ENCODE data around the gene ZGRF1. TPM values are rescaled to one million over a fixed set of nuclear protein-coding genes. Genes with fewer than 3 reads are reported as not detected.
A peak's percentile ranks its signal among the peaks of the same experiment; 100 is the strongest.
"Not testable (repeated sequence)": the region's sequence is repeated elsewhere in the genome, so short reads cannot be mapped to it uniquely, and the experiment has no call there.

The ZGRF1 gene
- polyA plus RNA-seq, 1 donor from 2014 or later = 1.9 TPM

DNA sequence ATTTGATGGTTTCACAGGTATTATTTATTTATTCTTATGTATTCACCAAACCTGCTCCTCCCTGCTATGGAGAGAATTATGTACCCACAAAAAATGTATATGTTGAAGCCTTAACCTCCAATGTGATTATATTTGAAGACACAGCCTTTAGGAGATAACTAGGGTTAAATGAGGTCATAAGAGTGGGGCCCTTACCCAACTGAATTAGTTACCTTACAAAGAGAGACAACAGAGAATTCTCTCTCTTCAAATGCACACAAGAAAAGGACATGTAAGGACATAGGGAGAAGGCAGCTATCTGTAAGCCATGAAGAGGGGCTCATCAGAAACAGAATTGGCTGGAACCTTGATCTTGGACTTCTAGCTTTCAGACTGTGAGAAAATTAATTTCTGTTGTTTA lies 44.0 kb downstream of the ZGRF1 start:
- no peaks in the 10 kb centered on the region for H3K27me3 Mint-ChIP-seq
- peaks cover 0 to 4% (median 2%) of the 10 kb centered on the region in 3 donors for H3K4me1 Mint-ChIP-seq
- peaks cover 0 to 8% (median 0%) of the 10 kb centered on the region in 3 donors for H3K9me3 Mint-ChIP-seq
- H3K36me3 Mint-ChIP-seq = peaks cover 4% of the 10 kb centered on the region
- no peak overlapping the region for H3K4me3 Mint-ChIP-seq
- H3K27ac Mint-ChIP-seq = no peak overlapping the region

DNA sequence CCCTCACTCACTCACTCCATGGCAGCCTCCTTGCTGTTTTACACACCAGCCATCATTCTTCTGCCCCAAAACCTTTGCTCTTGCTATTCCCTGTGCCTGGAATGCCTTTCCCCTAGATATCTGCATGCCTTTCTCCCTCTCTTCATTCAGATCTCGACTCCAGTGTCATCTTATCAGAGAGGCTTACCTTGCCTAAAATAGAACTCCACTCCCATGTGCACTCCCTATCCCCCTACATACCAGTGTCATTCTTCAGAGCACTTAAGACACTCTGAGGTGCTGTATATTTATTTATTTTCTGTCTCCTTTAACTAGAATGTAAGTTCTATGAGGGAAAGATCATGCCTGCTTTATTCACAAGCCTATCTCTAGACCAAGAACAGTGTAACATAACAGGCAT lies 45.1 kb downstream of the ZGRF1 start:
- Mint-ChIP-seq H3K27ac (no peak overlapping the region), H3K9me3 (peaks cover 0 to 8% (median 0%) of the 10 kb centered on the region in 3 donors), H3K27me3 (no peaks in the 10 kb centered on the region), H3K4me1 (peaks cover 0 to 4% (median 2%) of the 10 kb centered on the region in 3 donors), H3K36me3 (peaks cover 4% of the 10 kb centered on the region), H3K4me3 (no peak overlapping the region)

DNA sequence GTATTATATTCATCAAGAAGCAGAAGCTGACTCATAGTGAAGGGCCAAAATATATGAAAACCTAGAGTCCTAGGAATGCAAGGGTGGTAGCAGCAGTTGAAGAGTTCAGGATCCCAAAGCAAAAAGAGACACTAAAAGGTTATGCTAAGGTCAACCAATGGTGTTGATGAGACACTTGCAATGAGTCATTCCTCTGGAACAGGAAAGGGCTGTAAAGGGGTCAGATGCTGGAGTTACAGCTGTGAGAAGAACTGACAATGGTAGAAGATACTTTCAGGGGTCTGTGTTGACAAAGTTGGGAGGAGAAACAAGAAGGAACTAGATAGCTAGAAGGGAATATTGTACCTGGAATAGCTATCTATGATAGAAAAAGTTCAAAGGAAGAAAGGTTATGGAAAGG lies 47.5 kb downstream of the ZGRF1 start:
- Mint-ChIP-seq H3K36me3 (peaks cover 6% of the 10 kb centered on the region), H3K9me3 (peaks cover 0 to 8% (median 0%) of the 10 kb centered on the region in 3 donors), H3K4me3 (no peak overlapping the region), H3K4me1 (peaks cover 0 to 4% (median 2%) of the 10 kb centered on the region in 3 donors), H3K27me3 (no peaks in the 10 kb centered on the region), H3K27ac (no peak overlapping the region)

DNA sequence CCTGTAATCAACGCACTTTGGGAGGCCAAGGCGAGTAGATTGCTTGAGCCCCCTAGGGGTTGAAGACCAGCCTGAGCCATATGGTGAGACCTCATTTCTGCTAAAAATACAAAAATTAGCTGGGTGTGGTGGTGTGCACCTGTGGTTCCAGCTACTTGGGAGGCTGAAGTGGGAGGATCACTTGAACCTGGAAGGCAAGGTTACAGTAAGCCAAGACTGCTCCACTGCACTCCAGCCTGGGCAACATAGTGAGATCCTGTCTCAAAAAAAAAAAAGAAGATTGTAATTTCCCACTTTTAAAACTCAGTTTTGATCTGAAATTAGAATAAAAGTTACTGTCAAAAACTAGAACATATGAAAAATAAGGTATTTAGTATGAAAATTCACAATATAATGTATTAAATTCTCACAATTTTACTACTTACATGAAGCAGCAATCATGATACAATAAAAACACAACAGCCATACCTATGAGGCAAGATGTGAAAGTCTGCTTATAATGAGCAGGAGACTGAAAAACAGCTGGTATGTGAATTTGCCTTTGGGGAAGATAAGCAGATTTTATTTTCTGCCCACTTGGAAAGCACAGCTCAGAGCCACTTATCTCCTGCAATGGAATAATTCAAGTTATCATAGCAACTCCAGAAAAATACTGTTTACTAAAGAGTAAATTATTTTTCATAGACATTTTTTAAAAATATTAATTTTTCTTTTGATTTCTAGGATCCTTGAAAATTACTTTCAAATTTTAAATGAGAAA lies 50.6 kb downstream of the ZGRF1 start:
- H3K4me1 Mint-ChIP-seq = no peaks in the 10 kb centered on the region
- H3K36me3 Mint-ChIP-seq = peaks cover 9% of the 10 kb centered on the region
- no peaks in the 10 kb centered on the region for H3K9me3 Mint-ChIP-seq
- no peak overlapping the region for H3K27ac Mint-ChIP-seq
- H3K27me3 Mint-ChIP-seq = no peaks in the 10 kb centered on the region
- H3K4me3 Mint-ChIP-seq = no peak overlapping the region

DNA sequence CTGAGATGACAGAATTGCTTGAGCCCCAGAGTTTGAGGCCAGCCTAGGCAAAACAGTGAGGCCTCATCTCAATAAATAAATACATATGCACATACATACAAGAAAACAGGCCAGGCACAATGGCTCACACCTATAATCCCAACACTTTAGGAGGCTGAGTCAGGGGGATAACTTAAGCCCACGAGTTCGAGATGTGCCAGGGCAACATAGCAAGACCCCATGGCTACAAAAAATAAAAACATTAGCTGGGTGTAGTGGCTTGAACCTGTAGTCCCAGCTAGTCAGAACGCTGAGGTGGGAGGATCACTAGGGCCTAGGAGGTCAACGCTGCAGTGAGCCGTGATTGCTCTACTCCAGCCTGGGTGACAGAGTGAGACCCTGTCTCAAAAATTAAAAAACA lies 69.2 kb downstream of the ZGRF1 start:
- H3K27ac Mint-ChIP-seq = no peak overlapping the region

DNA sequence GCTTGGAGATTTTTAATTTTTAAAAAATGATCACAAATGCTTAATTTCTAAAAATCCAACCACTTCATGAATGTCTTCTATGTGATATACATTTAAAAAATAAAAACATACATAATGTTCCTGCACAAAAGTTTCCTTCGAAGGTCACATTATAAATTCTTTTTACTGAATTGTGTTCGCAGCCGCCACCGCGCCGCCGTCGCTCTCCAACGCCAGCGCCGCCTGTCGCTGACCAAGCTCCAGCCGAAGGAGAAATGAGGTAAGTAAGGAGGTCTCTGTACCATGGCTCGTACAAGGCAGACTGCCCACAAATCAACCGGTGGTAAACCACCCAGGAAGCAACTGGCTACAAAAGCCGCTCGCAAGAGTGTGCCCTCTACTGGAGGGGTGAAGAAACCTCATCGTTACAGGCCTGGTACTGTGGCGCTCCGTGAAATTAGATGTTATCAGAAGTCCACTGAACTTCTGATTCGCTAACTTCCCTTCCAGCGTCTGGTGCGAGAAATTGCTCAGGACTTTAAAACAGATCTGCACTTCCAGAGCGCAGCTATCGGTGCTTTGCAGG lies 71.9 kb downstream of the ZGRF1 start:
- Mint-ChIP-seq H3K36me3 (peaks cover 18% of the 10 kb centered on the region), H3K27me3 (no peaks in the 10 kb centered on the region), H3K4me1 (peaks cover 8 to 11% (median 9%) of the 10 kb centered on the region in 3 donors), H3K27ac (no peak overlapping the region), H3K9me3 (peaks cover 0 to 3% (median 0%) of the 10 kb centered on the region in 3 donors), H3K4me3 (no peak overlapping the region)

More for the DNA sequence above, 69.2 kb downstream of the ZGRF1 start:
- Mint-ChIP-seq H3K36me3 (peaks cover 15% of the 10 kb centered on the region), H3K27me3 (no peaks in the 10 kb centered on the region), H3K9me3 (peaks cover 0 to 3% (median 0%) of the 10 kb centered on the region in 3 donors), H3K4me1 (peaks cover 2 to 5% (median 2%) of the 10 kb centered on the region in 3 donors), H3K4me3 (no peak overlapping the region)

DNA sequence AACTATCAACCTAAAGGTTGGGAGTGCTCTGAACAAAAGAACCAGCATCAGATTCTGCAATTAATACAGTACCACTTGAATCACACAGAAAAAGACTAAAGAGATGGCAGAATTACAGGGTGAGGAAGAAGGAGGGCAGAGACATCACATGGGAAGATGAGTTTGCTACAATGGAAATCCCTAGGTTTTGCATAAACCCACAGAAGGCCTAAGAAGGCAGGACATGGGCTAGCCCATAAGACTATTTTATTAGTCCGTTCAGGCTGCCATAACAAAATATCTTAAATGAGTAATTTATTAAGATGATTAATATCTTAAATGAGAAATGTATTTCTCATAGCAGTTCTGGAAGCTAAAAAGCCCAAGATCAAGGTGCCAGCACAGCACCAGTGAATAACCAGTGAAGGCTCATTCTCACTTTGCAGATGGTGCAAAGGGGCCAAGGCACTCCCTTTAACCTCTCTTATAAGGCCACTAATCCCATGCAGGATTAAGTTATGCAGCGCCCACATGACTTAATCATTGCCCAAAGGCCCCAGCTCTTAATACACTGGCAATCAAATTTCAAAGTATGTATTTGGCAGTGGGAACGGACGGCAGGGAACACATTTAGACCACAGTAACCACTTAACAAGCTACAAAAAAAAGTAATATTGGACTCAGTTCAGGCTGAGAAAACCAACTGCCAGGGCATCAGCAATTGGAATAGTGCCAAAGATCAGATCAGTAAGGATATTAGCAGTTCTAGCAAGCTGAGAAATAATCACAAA lies 73.1 kb downstream of the ZGRF1 start:
- Mint-ChIP-seq H3K4me3 (no peak overlapping the region), H3K27ac (no peak overlapping the region), H3K4me1 (peaks cover 11 to 14% (median 12%) of the 10 kb centered on the region in 3 donors), H3K27me3 (no peaks in the 10 kb centered on the region), H3K36me3 (peaks cover 15% of the 10 kb centered on the region), H3K9me3 (peaks cover 0 to 3% (median 0%) of the 10 kb centered on the region in 3 donors)

DNA sequence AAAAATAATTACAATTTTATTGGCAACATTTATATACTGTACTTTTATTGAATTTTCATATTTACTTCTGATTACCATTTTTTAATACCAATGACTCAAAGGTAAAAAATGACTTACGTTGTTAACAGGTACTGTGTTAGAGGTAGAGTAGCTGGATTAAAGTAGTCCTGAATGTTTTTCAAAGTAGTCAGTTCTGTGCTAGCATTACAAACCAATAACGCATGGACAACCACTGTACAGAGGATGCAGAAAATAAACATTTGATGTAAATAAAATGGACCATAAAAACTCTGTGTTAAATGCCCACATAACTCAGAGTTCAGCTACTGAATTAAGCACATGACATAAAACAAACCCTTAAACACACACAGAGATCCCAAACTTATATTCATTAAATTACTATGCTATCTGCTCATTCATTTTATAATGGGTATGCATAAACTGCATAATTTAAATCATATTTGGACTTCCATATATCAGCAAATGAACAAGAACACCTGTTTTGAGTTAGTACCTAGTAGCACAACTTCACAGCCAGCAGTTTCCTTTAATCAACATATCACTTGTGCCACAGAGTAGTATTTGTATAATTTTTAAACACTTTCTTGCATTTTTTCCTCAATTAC lies 74.3 kb downstream of the ZGRF1 start:
- H3K4me3 Mint-ChIP-seq = no peak overlapping the region
- peaks cover 0 to 3% (median 0%) of the 10 kb centered on the region in 3 donors for H3K9me3 Mint-ChIP-seq
- H3K27ac Mint-ChIP-seq = no peak overlapping the region
- peaks cover 11 to 14% (median 12%) of the 10 kb centered on the region in 3 donors for H3K4me1 Mint-ChIP-seq
- H3K36me3 Mint-ChIP-seq = peaks cover 11% of the 10 kb centered on the region
- no peaks in the 10 kb centered on the region for H3K27me3 Mint-ChIP-seq

DNA sequence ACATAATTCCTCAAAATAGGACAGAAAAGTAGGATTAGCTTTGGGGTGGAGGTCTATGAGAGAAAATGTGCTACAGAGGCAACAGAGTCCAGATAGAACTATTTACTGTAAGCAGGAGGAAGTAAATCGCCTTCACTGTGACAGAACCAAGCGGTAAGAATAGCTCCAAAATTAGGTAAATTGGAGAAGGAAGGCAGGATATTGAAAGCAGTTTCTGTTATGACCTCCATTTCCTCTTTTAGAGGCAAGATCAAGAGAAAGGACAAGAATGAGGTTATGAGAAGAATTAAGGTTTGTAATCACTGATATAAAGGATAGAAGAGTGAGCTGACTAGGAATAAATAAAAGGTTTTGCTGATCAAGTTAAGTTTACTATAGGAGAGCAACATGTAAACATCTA lies 76.6 kb downstream of the ZGRF1 start:
- Mint-ChIP-seq H3K27me3 (no peaks in the 10 kb centered on the region), H3K36me3 (peaks cover 6% of the 10 kb centered on the region), H3K4me3 (peak overlapping the region in 2 of 4 donors; percentile 3 to 35), H3K4me1 (peaks cover 11 to 14% (median 12%) of the 10 kb centered on the region in 3 donors), H3K9me3 (no peaks in the 10 kb centered on the region), H3K27ac (no peak overlapping the region)

DNA sequence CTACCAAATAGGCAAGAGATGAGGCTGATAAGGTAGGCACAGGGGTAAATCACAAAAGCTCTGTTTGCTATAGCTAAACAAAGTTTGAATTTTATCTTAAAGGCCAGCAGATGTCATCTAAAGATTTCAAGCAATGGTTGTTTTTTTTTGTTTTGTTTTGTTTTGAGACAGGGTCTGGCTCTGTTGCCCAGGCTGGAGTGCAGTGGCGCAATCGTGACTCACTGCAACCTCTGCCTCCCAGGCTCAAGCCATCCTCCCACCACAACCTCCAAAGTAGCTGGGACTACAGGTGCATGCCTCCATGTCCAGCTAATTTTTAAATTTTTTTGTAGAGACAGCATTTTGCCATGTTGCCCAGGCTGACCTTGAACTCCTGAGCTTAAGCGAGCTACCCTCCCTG lies 77.7 kb downstream of the ZGRF1 start:
- H3K4me3 Mint-ChIP-seq = no peak overlapping the region
- peaks cover 9 to 14% (median 12%) of the 10 kb centered on the region in 3 donors for H3K4me1 Mint-ChIP-seq
- H3K36me3 Mint-ChIP-seq = peaks cover 8% of the 10 kb centered on the region
- no peaks in the 10 kb centered on the region for H3K9me3 Mint-ChIP-seq
- H3K27me3 Mint-ChIP-seq = no peaks in the 10 kb centered on the region
- H3K27ac Mint-ChIP-seq = no peak overlapping the region

DNA sequence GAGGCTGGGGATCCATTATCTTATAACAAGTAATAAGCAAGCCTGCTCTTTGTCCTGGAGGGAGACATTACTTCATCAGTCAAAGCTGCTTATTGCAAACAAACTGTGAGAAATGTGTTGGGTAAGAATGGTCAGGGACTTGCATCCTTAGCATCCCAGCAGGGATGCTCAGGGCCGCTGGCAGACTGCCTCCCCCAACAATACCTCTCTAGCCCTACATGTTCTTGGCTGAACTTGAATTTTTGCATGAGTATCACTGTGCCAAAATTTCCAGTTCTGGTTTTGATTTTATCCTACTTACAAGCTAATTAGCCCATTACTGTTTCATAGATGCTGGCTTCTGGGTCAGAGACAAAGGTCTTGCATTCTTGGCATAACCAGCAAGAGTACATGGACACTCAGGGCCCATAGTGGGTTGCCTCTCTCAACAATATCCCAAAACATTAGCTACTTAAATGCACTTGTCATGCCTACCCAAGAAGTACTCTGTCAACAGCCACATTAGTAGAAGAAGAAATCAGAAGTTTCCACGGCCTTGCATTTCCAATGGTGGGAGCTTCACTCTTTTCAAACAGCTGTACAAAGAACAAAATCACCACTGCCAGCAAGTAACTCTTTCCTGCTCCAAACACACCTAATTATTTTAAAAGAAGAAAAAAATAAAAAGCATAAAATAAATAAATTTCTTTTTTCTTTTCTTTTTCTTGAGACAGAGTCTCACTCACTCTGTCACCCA lies 78.9 kb downstream of the ZGRF1 start:
- Mint-ChIP-seq H3K36me3 (peaks cover 9% of the 10 kb centered on the region), H3K4me3 (peak overlapping the region in 1 of 4 donors; percentile 23), H3K4me1 (peaks cover 9 to 10% (median 10%) of the 10 kb centered on the region in 3 donors), H3K9me3 (no peaks in the 10 kb centered on the region), H3K27me3 (no peaks in the 10 kb centered on the region), H3K27ac (no peak overlapping the region)

DNA sequence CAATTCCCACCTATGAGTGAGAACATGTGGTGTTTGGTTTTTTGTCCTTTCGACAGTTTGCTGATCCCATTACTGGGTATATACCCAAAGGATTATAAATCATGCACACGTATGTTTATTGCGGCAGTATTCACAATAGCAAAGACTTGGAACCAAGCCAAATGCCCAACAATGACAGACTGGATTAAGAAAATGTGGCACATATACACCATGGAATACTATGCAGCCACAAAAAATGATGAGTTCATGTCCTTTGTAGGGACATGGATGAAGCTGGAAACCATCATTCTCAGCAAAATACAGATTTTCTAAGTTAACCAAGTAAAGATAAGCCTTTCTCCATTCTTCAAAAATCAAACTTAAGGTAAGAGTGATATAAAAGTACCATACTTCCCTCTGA lies 82.4 kb downstream of the ZGRF1 start:
- H3K9me3 Mint-ChIP-seq, H3K36me3 Mint-ChIP-seq, H3K27ac Mint-ChIP-seq, H3K4me3 Mint-ChIP-seq, H3K4me1 Mint-ChIP-seq, H3K27me3 Mint-ChIP-seq: not testable (repeated sequence)

DNA sequence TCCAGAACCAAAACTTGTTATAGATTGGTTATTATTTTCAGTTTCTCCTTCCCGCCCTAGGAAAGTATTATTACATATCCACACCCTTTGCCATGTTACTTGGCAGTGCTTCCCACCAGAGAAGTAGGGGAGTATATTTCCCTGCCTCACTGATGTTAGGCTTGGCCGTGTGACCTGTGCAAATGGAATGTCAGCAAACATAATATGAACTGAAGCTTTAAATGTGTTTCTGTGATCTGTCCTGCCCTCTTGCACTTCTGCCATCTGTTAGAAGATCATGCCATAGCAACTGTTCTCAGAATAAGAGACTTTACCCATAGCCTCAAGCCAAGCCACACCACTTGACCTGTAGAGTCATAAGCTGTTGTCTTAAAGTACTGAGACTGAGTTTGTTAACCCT lies 84.0 kb downstream of the ZGRF1 start:
- Mint-ChIP-seq H3K27ac (no peak overlapping the region), H3K9me3 (no peaks in the 10 kb centered on the region), H3K4me3 (no peak overlapping the region), H3K36me3 (peaks cover 3% of the 10 kb centered on the region), H3K27me3 (no peaks in the 10 kb centered on the region), H3K4me1 (no peaks in the 10 kb centered on the region)

DNA sequence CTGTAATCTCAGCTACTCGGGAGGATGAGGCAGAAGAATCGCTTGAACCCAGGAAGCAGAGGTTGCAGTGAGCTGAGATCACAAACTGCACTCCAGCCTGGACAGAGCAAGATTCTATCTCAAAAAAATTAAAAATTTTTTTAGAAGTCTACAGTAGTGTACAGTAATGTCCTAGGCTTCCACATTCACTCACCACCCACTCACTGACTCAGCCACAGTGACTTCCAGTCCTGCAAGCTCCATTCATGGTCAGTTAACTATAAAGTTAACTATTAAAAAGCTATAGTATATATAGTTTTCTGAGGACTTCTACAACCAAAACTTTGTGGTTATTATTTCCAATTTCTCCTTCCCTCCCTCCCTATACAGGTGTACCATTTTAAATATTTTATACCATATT lies 86.0 kb downstream of the ZGRF1 start:
- H3K9me3 Mint-ChIP-seq = no peaks in the 10 kb centered on the region
- peaks cover 3% of the 10 kb centered on the region for H3K36me3 Mint-ChIP-seq
- no peaks in the 10 kb centered on the region for H3K4me1 Mint-ChIP-seq
- no peak overlapping the region for H3K27ac Mint-ChIP-seq
- no peaks in the 10 kb centered on the region for H3K27me3 Mint-ChIP-seq
- no peak overlapping the region for H3K4me3 Mint-ChIP-seq

Data from IgD-negative memory B cell (primary cell).